Ascending aorta (tissue), 2 donors: ENCODE data around the gene SPINDOC. TPM values are rescaled to one million over a fixed set of nuclear protein-coding genes. Genes with fewer than 3 reads are reported as not detected.

Experiments
- DNase-seq, 2 donors: peaks; one replicate each; pipeline ENCODE4 v3.0.0-alpha.2; 2019; ENCODE audit warnings: low spot score in 2 of 2
- H3K27ac ChIP-seq, 2 donors: fragments of 200-600 bp; sonication (generic); one replicate each; pipeline ENCODE4 v1.5.1; 2016 to 2017; ENCODE audit warnings: mild to moderate bottlenecking in 1 of 2
- H3K27me3 ChIP-seq: fragments of 200-600 bp; sonication (generic); one replicate; pipeline ENCODE4 v1.5.1; 2017
- H3K36me3 ChIP-seq, 2 donors: fragments of 200-600 bp; sonication (generic); one replicate each; pipeline ENCODE4 v1.5.1; 2016
- H3K4me1 ChIP-seq, 2 donors: fragments of 200-600 bp; sonication (generic); one replicate each; pipeline ENCODE4 v1.5.1; 2016 to 2017; ENCODE audit warnings: mild to moderate bottlenecking in 1 of 2
- H3K4me3 ChIP-seq, 2 donors: fragments of 200-600 bp; sonication (generic); one replicate each; pipeline ENCODE4 v1.5.1; 2016 to 2017; ENCODE audit warnings: mild to moderate bottlenecking in 1 of 2
- H3K9me3 ChIP-seq, 2 donors: fragments of 200-600 bp; sonication (generic); one replicate each; pipeline ENCODE4 v1.5.1; 2016
- intact Hi-C: fragments of 100-400 bp; cut with DNase I; formaldehyde crosslinking; loops from one replicate; pipeline ENCODE4 v1.15.1; 2023
- total RNA-seq: library from RNA; depleted of rRNA; stranded (reverse); fragments of >200 nt; gene quantifications from one replicate; pipeline ENCODE4 v1.1.0, GENCODE V29; 2016
- TF ChIP-seq, protein P1 (sequence below), 3 experiments: fragments of 200-600 bp in 2 of 3; fragments of 450-650 bp in 1 of 3; sonication (generic) in 2 of 3; IDR thresholded peaks; one replicate each; pipeline ENCODE4 v1.5.1; 2016 to 2019; ENCODE audit warnings: antibody characterized with exemption in 3 of 3, mild to moderate bottlenecking in 1 of 3, moderate library complexity in 1 of 3

Gene SPINDOC
- total RNA-seq, 1 donor from 2014 or later = 5.0 TPM

DNA sequence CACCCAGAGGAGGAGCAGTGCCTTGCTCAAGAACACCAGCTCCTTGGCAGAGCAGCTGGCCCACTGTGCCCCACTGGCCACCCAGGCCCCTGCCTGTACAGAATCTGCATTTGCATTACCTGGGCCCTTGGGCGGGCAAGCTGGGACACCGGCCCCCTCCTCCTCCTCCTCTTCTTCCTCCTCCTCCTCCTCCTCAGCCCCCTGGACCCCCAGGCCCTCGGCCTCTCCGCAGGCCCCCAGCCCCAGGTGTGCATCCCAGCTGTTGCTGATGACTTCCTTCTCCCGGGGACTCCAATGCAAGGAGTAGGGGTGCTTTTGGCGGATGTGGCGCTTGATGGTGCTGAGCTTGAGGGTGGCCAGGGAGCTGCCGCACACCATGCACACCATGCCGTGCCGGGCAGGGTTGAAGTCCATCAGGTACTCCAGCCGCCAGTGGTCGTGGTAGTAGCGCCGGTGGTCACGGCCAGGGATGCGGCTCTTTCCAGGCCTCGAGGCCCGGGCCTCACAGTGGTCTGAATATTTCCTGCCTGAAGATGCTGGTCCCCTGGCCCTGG is 47.5 kb upstream of the SPINDOC start:
- peaks cover 6 to 14% of the 10 kb centered on the region in 2 donors for H3K4me1 ChIP-seq
- peak overlapping the region; percentile 73 to 89 for H3K27ac ChIP-seq
- no peak overlapping the region for H3K4me3 ChIP-seq
- no peaks in the 10 kb centered on the region for H3K9me3 ChIP-seq
- H3K27me3 ChIP-seq = no peaks in the 10 kb centered on the region
- TF ChIP-seq, protein P1, sequence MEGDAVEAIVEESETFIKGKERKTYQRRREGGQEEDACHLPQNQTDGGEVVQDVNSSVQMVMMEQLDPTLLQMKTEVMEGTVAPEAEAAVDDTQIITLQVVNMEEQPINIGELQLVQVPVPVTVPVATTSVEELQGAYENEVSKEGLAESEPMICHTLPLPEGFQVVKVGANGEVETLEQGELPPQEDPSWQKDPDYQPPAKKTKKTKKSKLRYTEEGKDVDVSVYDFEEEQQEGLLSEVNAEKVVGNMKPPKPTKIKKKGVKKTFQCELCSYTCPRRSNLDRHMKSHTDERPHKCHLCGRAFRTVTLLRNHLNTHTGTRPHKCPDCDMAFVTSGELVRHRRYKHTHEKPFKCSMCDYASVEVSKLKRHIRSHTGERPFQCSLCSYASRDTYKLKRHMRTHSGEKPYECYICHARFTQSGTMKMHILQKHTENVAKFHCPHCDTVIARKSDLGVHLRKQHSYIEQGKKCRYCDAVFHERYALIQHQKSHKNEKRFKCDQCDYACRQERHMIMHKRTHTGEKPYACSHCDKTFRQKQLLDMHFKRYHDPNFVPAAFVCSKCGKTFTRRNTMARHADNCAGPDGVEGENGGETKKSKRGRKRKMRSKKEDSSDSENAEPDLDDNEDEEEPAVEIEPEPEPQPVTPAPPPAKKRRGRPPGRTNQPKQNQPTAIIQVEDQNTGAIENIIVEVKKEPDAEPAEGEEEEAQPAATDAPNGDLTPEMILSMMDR (IDR thresholded peaks at IDR 0.05) = no peak
- DNase-seq = no peak
- no peaks in the 10 kb centered on the region for H3K36me3 ChIP-seq
- intact Hi-C loops = loop anchor here (5.0 kb wide), 1 partner anchor 382 kb away; no protein-coding TSS in a partner anchor

DNA sequence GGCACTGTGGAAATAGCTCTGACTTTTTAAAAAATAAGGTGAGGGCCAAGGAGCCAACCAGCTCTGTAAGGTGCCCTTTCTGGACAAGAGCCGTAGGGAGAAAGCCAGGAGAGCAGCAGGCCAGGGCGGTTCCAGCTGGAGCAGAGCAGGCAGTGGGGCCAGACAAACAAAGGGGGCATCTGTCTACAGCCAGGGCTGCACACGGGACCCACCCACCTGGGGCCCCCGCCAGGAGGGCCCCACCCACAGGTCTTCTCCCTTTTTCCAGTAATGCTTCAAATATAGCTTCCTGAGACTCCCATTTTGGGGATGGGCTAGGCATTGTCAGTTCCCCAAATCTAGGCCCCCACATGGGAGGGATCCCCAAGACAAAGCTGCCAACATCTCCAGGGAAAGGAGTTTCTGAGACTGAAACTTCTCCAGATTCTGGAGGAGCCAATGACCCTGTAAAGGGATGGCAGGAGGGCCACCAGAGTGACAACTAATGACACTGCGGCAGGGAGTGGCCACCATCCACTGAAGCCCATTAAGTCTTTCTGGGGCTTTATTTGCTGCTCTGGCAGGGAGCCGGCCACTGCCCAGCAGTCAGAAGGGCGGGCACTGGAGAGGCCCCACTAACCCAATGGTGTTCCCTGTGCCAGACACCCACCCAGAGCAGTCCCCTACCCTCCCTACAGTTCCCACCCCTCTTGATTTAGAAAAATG is 46.6 kb upstream of the SPINDOC start:
- intact Hi-C loops = loop anchor here (5.0 kb wide), 1 partner anchor 381 kb away; no protein-coding TSS in a partner anchor
- no peaks in the 10 kb centered on the region for H3K36me3 ChIP-seq
- H3K27me3 ChIP-seq = no peaks in the 10 kb centered on the region
- peak overlapping the region; percentile 73 to 89 for H3K27ac ChIP-seq
- no peaks in the 10 kb centered on the region for H3K9me3 ChIP-seq
- TF ChIP-seq, protein P1 (IDR thresholded peaks at IDR 0.05) = no peak
- peak overlapping the region; percentile 96 to 98 for H3K4me3 ChIP-seq
- DNase-seq = no peak
- H3K4me1 ChIP-seq = peaks cover 6 to 14% of the 10 kb centered on the region in 2 donors

DNA sequence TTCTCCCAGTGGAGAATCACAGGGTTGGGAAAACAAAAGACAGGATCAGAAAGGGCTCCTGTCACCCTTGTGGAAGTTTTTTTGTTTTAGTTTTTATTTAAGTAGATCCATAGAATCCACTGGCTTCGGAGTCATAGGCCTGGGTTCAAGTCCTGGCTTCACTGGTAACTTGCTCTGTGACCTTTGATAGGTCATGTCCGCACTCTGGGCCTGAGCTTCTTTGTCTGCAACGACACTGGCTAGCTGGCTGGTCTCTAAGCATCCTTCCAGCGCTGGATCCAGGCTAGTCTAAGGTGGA is 46.0 kb upstream of the SPINDOC start:
- TF ChIP-seq, protein P1 (IDR thresholded peaks at IDR 0.05) = no peak
- H3K27ac ChIP-seq = peak overlapping the region; percentile 73 to 89

DNA sequence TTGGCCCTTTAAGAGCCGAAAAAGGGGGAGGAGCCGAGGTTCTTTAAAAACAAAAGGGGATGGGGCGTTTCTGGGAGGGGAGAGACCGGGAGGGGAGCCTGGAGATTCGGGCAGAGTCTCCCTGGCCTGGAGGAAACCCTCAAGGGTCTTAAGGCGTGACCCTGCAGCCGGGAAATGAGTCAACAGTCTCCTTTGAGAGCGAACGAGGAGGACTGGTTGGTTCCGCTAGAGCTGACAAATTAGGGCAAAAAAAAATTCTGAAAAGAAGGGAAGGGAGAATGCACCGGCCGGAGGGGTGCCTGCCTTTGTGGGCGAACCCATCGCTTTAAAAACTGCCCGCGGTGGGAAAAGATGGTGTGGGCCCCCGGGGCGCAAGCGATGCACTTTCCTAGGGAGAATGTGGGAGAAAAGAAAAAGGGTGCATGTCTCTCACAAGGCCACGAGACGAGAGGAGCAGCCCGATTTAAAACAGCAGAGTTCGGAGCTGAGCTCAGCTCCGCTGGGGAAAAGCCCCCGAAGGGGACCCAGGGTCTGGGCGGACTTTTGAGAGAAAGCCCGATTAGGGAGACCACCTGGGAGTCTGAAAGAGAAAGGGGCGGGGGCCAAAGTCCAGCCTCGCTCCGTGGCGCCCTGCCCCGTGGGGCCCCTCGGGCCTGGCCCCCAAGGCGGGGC is 45.6 kb upstream of the SPINDOC start:
- peaks cover 6 to 8% of the 10 kb centered on the region in 2 donors for H3K4me1 ChIP-seq
- intact Hi-C loops = loop anchor here (2.0 to 5.0 kb wide), 4 partner anchors 69 to 380 kb away; partner anchors contain the start of gene NAA40
- no peaks in the 10 kb centered on the region for H3K36me3 ChIP-seq

More for the DNA sequence above, 46.0 kb upstream of the SPINDOC start:
- Histone ChIP-seq H3K36me3 (no peaks in the 10 kb centered on the region), H3K9me3 (no peaks in the 10 kb centered on the region), H3K4me1 (peaks cover 6 to 13% of the 10 kb centered on the region in 2 donors), H3K27me3 (no peaks in the 10 kb centered on the region), H3K4me3 (peak overlapping the region; percentile 96 to 98)
- no peak for DNase-seq
- intact Hi-C loops = loop anchor here (5.0 kb wide), 1 partner anchor 380 kb away; no protein-coding TSS in a partner anchor

More for the DNA sequence above, 45.6 kb upstream of the SPINDOC start:
- no peaks in the 10 kb centered on the region for H3K27me3 ChIP-seq
- peak overlapping the region; percentile 96 to 98 for H3K4me3 ChIP-seq
- DNase-seq = peak in 1 of 2 donors; percentile 87
- TF ChIP-seq, protein P1 (IDR thresholded peaks at IDR 0.05) = peak in 1 of 3 experiments; percentile 3
- H3K9me3 ChIP-seq = no peaks in the 10 kb centered on the region
- peak overlapping the region; percentile 73 to 89 for H3K27ac ChIP-seq
